ENCODE results near the gene TBC1D21. TPM values are rescaled to one million over a fixed set of nuclear protein-coding genes. Genes with fewer than 3 reads are reported as not detected.

TBC1D21 gene
- total and polyA plus RNA-seq, 8 donors: not detected

GRCh38 chr15:73841756-73842725, 31.3 kb upstream of the TBC1D21 start:
- 60 to 71% (median 64%) methylated on average over 17 of the region's 17 CpGs for WGBS, 5 donors
- peaks cover 0 to 20% (median 0%) of the 10 kb centered on the region in 3 donors for H3K27me3 ChIP-seq
- no peak overlapping the region for H3K4me3 ChIP-seq
- DNase-seq: no peak
- intact Hi-C loops (cut with DNase I; ENCODE audit: low total_unique reads): no loop called here
- no peak for TF ChIP-seq POLR2A (IDR thresholded peaks at IDR 0.05)
- TF ChIP-seq EP300 (IDR thresholded peaks at IDR 0.05): no peak
- TF ChIP-seq POLR2AphosphoS5 (IDR thresholded peaks at IDR 0.05): no peak
- peaks cover 0 to 13% (median 10%) of the 10 kb centered on the region in 4 donors for H3K4me1 ChIP-seq
- H3K27ac ChIP-seq: no peak overlapping the region
- no peaks in the 10 kb centered on the region for H3K9me3 ChIP-seq
- no peaks in the 10 kb centered on the region for H3K36me3 ChIP-seq

- no peaks in the 10 kb centered on the region for H3K9me3 ChIP-seq
- 96 to 100% (median 99%) methylated on average over 1 of the region's 1 CpG for WGBS, 5 donors
- H3K27me3 ChIP-seq: peaks cover 0 to 26% (median 0%) of the 10 kb centered on the region in 3 donors
- no peak overlapping the region for H3K4me3 ChIP-seq
- H3K27ac ChIP-seq: no peak overlapping the region
- H3K36me3 ChIP-seq: no peaks in the 10 kb centered on the region
- intact Hi-C loops (cut with DNase I; ENCODE audit: low total_unique reads): no loop called here
- no peak for DNase-seq
- H3K4me1 ChIP-seq: peaks cover 0 to 7% (median 6%) of the 10 kb centered on the region in 4 donors
- TF ChIP-seq EP300 (IDR thresholded peaks at IDR 0.05) (no peak), CTCF (IDR thresholded peaks at IDR 0.05) (no peak), POLR2AphosphoS5 (IDR thresholded peaks at IDR 0.05) (no peak), POLR2A (IDR thresholded peaks at IDR 0.05) (no peak)
Measured at GRCh38 chr15:73843787-73844186, 29.6 kb upstream of the TBC1D21 start.

- 33 to 50% (median 35%) methylated on average over 1 of the region's 1 CpG for WGBS, 5 donors
- no peak overlapping the region for H3K4me3 ChIP-seq
- intact Hi-C loops (cut with DNase I; ENCODE audit: low total_unique reads): no loop called here
- TF ChIP-seq EP300 (IDR thresholded peaks at IDR 0.05): no peak
- TF ChIP-seq POLR2A (IDR thresholded peaks at IDR 0.05): no peak
- TF ChIP-seq POLR2AphosphoS5 (IDR thresholded peaks at IDR 0.05): no peak
- no peaks in the 10 kb centered on the region for H3K9me3 ChIP-seq
- H3K27me3 ChIP-seq: peaks cover 0 to 26% (median 0%) of the 10 kb centered on the region in 3 donors
- H3K4me1 ChIP-seq: peaks cover 0 to 1% (median under 1%) of the 10 kb centered on the region in 4 donors
- no peaks in the 10 kb centered on the region for H3K36me3 ChIP-seq
- no peak for DNase-seq
- no peak overlapping the region for H3K27ac ChIP-seq
Measured at GRCh38 chr15:73844356-73844755, 29.0 kb upstream of the TBC1D21 start.

GRCh38 chr15:73845507-73845906, 27.9 kb upstream of the TBC1D21 start:
- Histone ChIP-seq H3K9me3 (no peaks in the 10 kb centered on the region), H3K4me1 (no peaks in the 10 kb centered on the region), H3K27me3 (peaks cover 0 to 26% (median 0%) of the 10 kb centered on the region in 3 donors), H3K27ac (no peak overlapping the region), H3K36me3 (no peaks in the 10 kb centered on the region), H3K4me3 (no peak overlapping the region)
- TF ChIP-seq CTCF (IDR thresholded peaks at IDR 0.05) (no peak), POLR2AphosphoS5 (IDR thresholded peaks at IDR 0.05) (no peak), POLR2A (IDR thresholded peaks at IDR 0.05) (no peak), EP300 (IDR thresholded peaks at IDR 0.05) (no peak)
- intact Hi-C loops (cut with DNase I; ENCODE audit: low total_unique reads): no loop called here
- no peak for DNase-seq
- 42 to 71% (median 53%) methylated on average over 2 of the region's 2 CpGs for WGBS, 5 donors

- H3K4me3 ChIP-seq: no peak overlapping the region
- no peaks in the 10 kb centered on the region for H3K36me3 ChIP-seq
- DNase-seq: no peak
- TF ChIP-seq CTCF (IDR thresholded peaks at IDR 0.05) (no peak), POLR2A (IDR thresholded peaks at IDR 0.05) (no peak), POLR2AphosphoS5 (IDR thresholded peaks at IDR 0.05) (no peak), EP300 (IDR thresholded peaks at IDR 0.05) (no peak)
- H3K9me3 ChIP-seq: no peaks in the 10 kb centered on the region
- no peak overlapping the region for H3K27ac ChIP-seq
- intact Hi-C loops (cut with DNase I; ENCODE audit: low total_unique reads): no loop called here
- peaks cover 0 to 23% (median 0%) of the 10 kb centered on the region in 3 donors for H3K27me3 ChIP-seq
- 66 to 88% (median 82%) methylated on average over 3 of the region's 3 CpGs for WGBS, 5 donors
- no peaks in the 10 kb centered on the region for H3K4me1 ChIP-seq
Measured at GRCh38 chr15:73845907-73846306, 27.5 kb upstream of the TBC1D21 start.
